HepG2 (cell line): ENCODE data around the gene TMEM187. TPM values are rescaled to one million over a fixed set of nuclear protein-coding genes. Genes with fewer than 3 reads are reported as not detected.

Experiments
- ATAC-seq: fragments of 200-7000 bp; cut with Tn5 transposase; 3 replicates; pipeline ENCODE4 v1.9.1; 2020; ENCODE audit warnings: mild to moderate bottlenecking, moderate library complexity
- BruUV-seq: library from RNA; stranded (reverse); fragments of 400-500 nt; replicated peaks from 2 replicates; lab custom pipeline; 2021; lab: Mats Ljungman, UMichigan
- CTCF ChIA-PET: fragments of 300-600 bp; formaldehyde crosslinking; extraction: SDS; loops from one replicate; lab custom pipeline; 2021; ENCODE audit warnings: low total read pairs, inconsistent platforms, low intra/inter-chr PET ratio; lab: Yijun Ruan, JAX
- POLR2A ChIA-PET: fragments of 350-600 bp; sonication (Branson Sonifier 250); formaldehyde crosslinking; loops from one replicate; lab custom pipeline; 2020; ENCODE audit warnings: antibody characterized with exemption, inconsistent platforms; lab: Yijun Ruan, JAX
- DNase-seq: peaks from one replicate; pipeline ENCODE4 v3.0.0-alpha.2; 2015; ENCODE audit warnings: low spot score
- FAIRE-seq: peaks from 3 replicates; lab custom pipeline; 2011; peaks lifted over from hg19 to GRCh38; lab: Jason Lieb, UNC
- H2AFZ ChIP-seq: one replicate; pipeline ENCODE4 v1.6.1; 2011; ENCODE audit warnings: low read length, inconsistent platforms
- H3K27ac ChIP-seq: fragments of 300-600 bp; 3 replicates; pipeline ENCODE4 v1.8.0; 2011; ENCODE audit warnings: mixed run types, mild to moderate bottlenecking, mixed read lengths, low read length, inconsistent platforms; ENCODE audit not compliant: insufficient read depth; ENCODE audit errors: extremely low read length
- H3K27me3 ChIP-seq, 2 experiments: fragments of 200-600 bp in 1 of 2; 2 replicates in 1 of 2; 3 replicates in 1 of 2; pipeline versions ENCODE4 v1.6.0 to v1.8.0; 2011; ENCODE audit warnings: low read length in 2 of 2, mild to moderate bottlenecking in 2 of 2, moderate library complexity in 2 of 2, inconsistent platforms in 1 of 2; ENCODE audit not compliant: insufficient read depth in 2 of 2, control insufficient read depth in 1 of 2
- H3K36me3 ChIP-seq, 2 experiments: fragments of 200-600 bp in 1 of 2; replicated peaks in 1 of 2; 2 replicates in 1 of 2; 3 replicates in 1 of 2; pipeline versions ENCODE4 v1.5.1 to v1.8.0; 2011; ENCODE audit warnings: low read length in 2 of 2, inconsistent platforms in 1 of 2; ENCODE audit not compliant: insufficient read depth in 2 of 2, control insufficient read depth in 1 of 2
- H3K4me1 ChIP-seq: 2 replicates; pipeline ENCODE4 v1.5.1; 2012; ENCODE audit warnings: low read length, inconsistent platforms; ENCODE audit not compliant: insufficient read depth
- H3K4me2 ChIP-seq: 2 replicates; pipeline ENCODE4 v1.6.0; 2011; ENCODE audit warnings: low read depth, low read length, inconsistent platforms
- H3K4me3 ChIP-seq, 3 experiments: fragments of 200-600 bp in 1 of 3; sonication (generic), shearing (Covaris generic) in 1 of 3; replicated peaks in 1 of 3; 2 replicates each; pipeline ENCODE4 v1.5.1; 2011 to 2016; ENCODE audit warnings: low read length in 3 of 3, inconsistent platforms in 2 of 3, low read depth in 2 of 3, mild to moderate bottlenecking in 2 of 3, control low read depth in 1 of 3, mixed read lengths in 1 of 3; ENCODE audit not compliant: insufficient read depth in 1 of 3
- H3K79me2 ChIP-seq: one replicate; pipeline ENCODE4 v1.6.1; 2011; ENCODE audit warnings: low read length, inconsistent platforms; ENCODE audit not compliant: insufficient read depth
- H3K9ac ChIP-seq: 2 replicates; pipeline ENCODE4 v1.6.0; 2011; ENCODE audit warnings: mild to moderate bottlenecking, low read depth, low read length, inconsistent platforms; ENCODE audit not compliant: insufficient read depth
- H3K9me3 ChIP-seq: 2 replicates; pipeline ENCODE4 v1.5.1; 2012; ENCODE audit warnings: mild to moderate bottlenecking, low read length
- H4K20me1 ChIP-seq: 2 replicates; pipeline ENCODE4 v1.6.0; 2011; ENCODE audit warnings: inconsistent platforms, mild to moderate bottlenecking, low read length, moderate library complexity; ENCODE audit not compliant: insufficient read depth
- AGO2 ChIP-seq: fragments of 200-400 bp; formaldehyde crosslinking; optimal IDR thresholded peaks from 2 replicates; pipeline ENCODE3; 2017; ENCODE audit warnings: mild to moderate bottlenecking, low read depth, low read length, moderate library complexity
- ARHGAP35 ChIP-seq: sonication (generic); formaldehyde crosslinking; IDR thresholded peaks from 2 replicates; pipeline ENCODE4 v1.9.0; 2022; ENCODE audit warnings: mild to moderate bottlenecking, inconsistent platforms, moderate library complexity, missing genetic modification reagents, borderline replicate concordance
- ATF7 ChIP-seq, 2 experiments: fragments of 450-650 bp in 1 of 2; sonication (generic) in 1 of 2; formaldehyde crosslinking in 1 of 2; IDR thresholded peaks; 2 replicates each; pipeline versions ENCODE4 v1.4.0 to v1.6.1; 2016 to 2020; ENCODE audit warnings: antibody characterized with exemption in 1 of 2, mild to moderate bottlenecking in 1 of 2, missing genetic modification reagents in 1 of 2
- FOSL2 ChIP-seq: sonication (generic); formaldehyde crosslinking; IDR thresholded peaks from 2 replicates; pipeline ENCODE4 v1.4.0; 2020; ENCODE audit warnings: missing genetic modification reagents
- IKZF5 ChIP-seq: IDR thresholded peaks from 2 replicates; pipeline ENCODE4 v1.6.1; 2018; ENCODE audit warnings: missing genetic modification reagents, mild to moderate bottlenecking, missing compliant biosample characterization
- MIER2 ChIP-seq: IDR thresholded peaks from 2 replicates; pipeline ENCODE4 v1.6.1; 2016; ENCODE audit warnings: missing biosample characterization, missing genetic modification reagents
- SATB2 ChIP-seq: sonication (generic); formaldehyde crosslinking; IDR thresholded peaks from 2 replicates; pipeline ENCODE4 v1.5.0; 2020; ENCODE audit warnings: missing genetic modification reagents
- SCMH1 ChIP-seq: sonication (generic); formaldehyde crosslinking; IDR thresholded peaks from 2 replicates; pipeline ENCODE4 v1.9.0; 2021; ENCODE audit warnings: missing genetic modification reagents, mild to moderate bottlenecking, borderline replicate concordance
- ZBTB38 ChIP-seq: sonication (generic); formaldehyde crosslinking; IDR thresholded peaks from 2 replicates; pipeline ENCODE4 v1.5.1; 2020; ENCODE audit warnings: mild to moderate bottlenecking, missing genetic modification reagents
- ZFP37 ChIP-seq: sonication (generic); formaldehyde crosslinking; IDR thresholded peaks from 2 replicates; pipeline ENCODE4 v1.4.0; 2020; ENCODE audit warnings: missing genetic modification reagents, borderline replicate concordance
- ZNF225 ChIP-seq: sonication (generic); formaldehyde crosslinking; IDR thresholded peaks from 2 replicates; pipeline ENCODE4 v1.4.0; 2020; ENCODE audit warnings: mild to moderate bottlenecking, missing genetic modification reagents
- ZNF33B ChIP-seq: sonication (generic); formaldehyde crosslinking; IDR thresholded peaks from 2 replicates; pipeline ENCODE4 v1.5.1; 2020; ENCODE audit warnings: mild to moderate bottlenecking, missing genetic modification reagents
- ZNF878 ChIP-seq: sonication (generic); formaldehyde crosslinking; IDR thresholded peaks from 2 replicates; pipeline ENCODE4 v1.8.1; 2023; ENCODE audit warnings: mild to moderate bottlenecking, missing genetic modification reagents, moderate library complexity
- WGBS: methylation state at CpG from one replicate; pipeline ENCODE4 v1.1.6; 2017; ENCODE audit warnings: low lambda C conversion rate; 5-methylcytosine and 5-hydroxymethylcytosine counted together
- in situ Hi-C: cut with HindIII; loops from 2 replicates; pipeline ENCODE4 v1.10.0; 2017; ENCODE audit warnings: low pct_unique_long_range_greater_than_20kb; ENCODE audit not compliant: extremely low pct_ligation_motif_present
- intact Hi-C: fragments of 100-400 bp; cut with micrococcal nuclease; formaldehyde crosslinking; loops from one replicate; pipeline ENCODE4 v1.10.0; 2022; ENCODE audit not compliant: unreplicated experiment
- polyA plus RNA-seq, 8 experiments: library from polyadenylated mRNA; depleted of rRNA in 3 of 8; stranded (reverse) in 7 of 8; unstranded in 1 of 8; fragments of >200 nt; fragmentation: Illumina TruSeq in 4 of 8; extraction: Trizol in 4 of 8; gene quantifications; 2 replicates each; pipeline versions ENCODE4 v1.2.1 to v1.2.3, GENCODE V29; 2011 to 2016; ENCODE audit warnings: low read depth in 4 of 8, missing spikeins in 1 of 8, mixed read lengths in 1 of 8; ENCODE audit not compliant: insufficient read depth in 1 of 8
- total RNA-seq, 5 experiments: library from RNA; depleted of rRNA; stranded (reverse); fragments of >200 nt; fragmentation: Illumina TruSeq; extraction: Trizol; gene quantifications; 2 replicates each; pipeline ENCODE4 v1.2.3, GENCODE V29; 2016; ENCODE audit warnings: low read depth in 1 of 5
- TF ChIP-seq, protein P1 (sequence below): sonication (generic); formaldehyde crosslinking; IDR thresholded peaks from 2 replicates; pipeline ENCODE4 v1.4.0; 2020; ENCODE audit warnings: mild to moderate bottlenecking, missing genetic modification reagents

Gene TMEM187
- total and polyA plus RNA-seq, 2 of the 13 experiments (the other 11 are each of a cell fraction or from before 2014, with no cell fraction given), result 2.2 to 6.2 TPM

DNA sequence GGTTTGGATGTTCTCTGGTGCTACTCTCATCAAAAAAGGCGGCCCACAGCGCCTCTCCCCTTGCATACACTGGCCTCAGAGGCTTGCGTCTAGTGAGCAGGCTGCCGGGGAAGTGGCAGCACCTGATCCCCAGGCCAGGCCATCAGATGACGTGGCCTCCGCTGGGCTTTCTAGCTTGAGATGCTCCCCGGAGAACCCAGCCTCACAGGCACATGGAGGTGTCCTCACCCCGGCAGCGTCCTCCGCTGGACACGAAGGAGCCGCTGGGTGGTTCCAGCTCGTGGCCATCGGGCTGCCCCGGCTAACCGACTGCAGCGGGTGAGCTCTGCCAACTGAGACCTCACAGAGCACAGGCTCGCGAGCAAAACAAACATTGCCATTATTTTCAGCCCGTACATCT, 34.4 kb downstream of the TMEM187 start:
- no peaks in the 10 kb centered on the region for H3K9me3 ChIP-seq
- no peak for TF ChIP-seq ZFP37 (CRISPR knock-in tag)
- peak; percentile 42 for TF ChIP-seq AGO2
- FAIRE-seq, result no peak
- intact Hi-C loops (no loop called here), in situ Hi-C loops (no loop called here)
- no peak overlapping the region for H3K4me3 ChIP-seq
- ChIA-PET POLR2A (interaction anchor here (1.3 kb wide), 1 partner anchor 59 kb away, joined by 3 read pairs; no protein-coding TSS in a partner anchor), CTCF (no interaction called here)
- no peak overlapping the region for H3K9ac ChIP-seq
- no peaks in the 10 kb centered on the region for H3K36me3 ChIP-seq
- ATAC-seq, result no peak
- peaks cover 22% of the 10 kb centered on the region for H3K4me1 ChIP-seq
- no TSS peak for BruUV-seq
- H3K79me2 ChIP-seq, result no peaks in the 10 kb centered on the region
- DNase-seq, result no peak
- H3K27ac ChIP-seq, result no peak overlapping the region
- no peaks in the 10 kb centered on the region for H4K20me1 ChIP-seq
- WGBS, result 100% methylated on average over 2 of the region's 20 CpGs
- no peak overlapping the region for H2AFZ ChIP-seq
- no peaks in the 10 kb centered on the region for H3K27me3 ChIP-seq
- H3K4me2 ChIP-seq, result no peak overlapping the region

GRCh38 chrX:154008521-154008920, 36.0 kb downstream of the TMEM187 start:
- BruUV-seq, result no TSS peak
- H3K36me3 ChIP-seq, result no peaks in the 10 kb centered on the region
- ChIA-PET CTCF (no interaction called here), POLR2A (no interaction called here)
- no peak overlapping the region for H2AFZ ChIP-seq
- TF ChIP-seq ATF7 (IDR thresholded peaks at IDR 0.05) (no peak), ATF7 (CRISPR knock-in tag; IDR thresholded peaks at IDR 0.05) (no peak), ZNF33B (CRISPR knock-in tag) (no peak), ZNF225 (CRISPR knock-in tag) (no peak), SCMH1 (no peak), IKZF5 (CRISPR knock-in tag) (no peak), ZNF878 (CRISPR knock-in tag) (no peak), SATB2 (no peak), ZBTB38 (CRISPR knock-in tag) (no peak), ARHGAP35 (CRISPR knock-in tag) (no peak), FOSL2 (CRISPR knock-in tag) (no peak), MIER2 (CRISPR knock-in tag) (no peak)
- TF ChIP-seq, protein P1, sequence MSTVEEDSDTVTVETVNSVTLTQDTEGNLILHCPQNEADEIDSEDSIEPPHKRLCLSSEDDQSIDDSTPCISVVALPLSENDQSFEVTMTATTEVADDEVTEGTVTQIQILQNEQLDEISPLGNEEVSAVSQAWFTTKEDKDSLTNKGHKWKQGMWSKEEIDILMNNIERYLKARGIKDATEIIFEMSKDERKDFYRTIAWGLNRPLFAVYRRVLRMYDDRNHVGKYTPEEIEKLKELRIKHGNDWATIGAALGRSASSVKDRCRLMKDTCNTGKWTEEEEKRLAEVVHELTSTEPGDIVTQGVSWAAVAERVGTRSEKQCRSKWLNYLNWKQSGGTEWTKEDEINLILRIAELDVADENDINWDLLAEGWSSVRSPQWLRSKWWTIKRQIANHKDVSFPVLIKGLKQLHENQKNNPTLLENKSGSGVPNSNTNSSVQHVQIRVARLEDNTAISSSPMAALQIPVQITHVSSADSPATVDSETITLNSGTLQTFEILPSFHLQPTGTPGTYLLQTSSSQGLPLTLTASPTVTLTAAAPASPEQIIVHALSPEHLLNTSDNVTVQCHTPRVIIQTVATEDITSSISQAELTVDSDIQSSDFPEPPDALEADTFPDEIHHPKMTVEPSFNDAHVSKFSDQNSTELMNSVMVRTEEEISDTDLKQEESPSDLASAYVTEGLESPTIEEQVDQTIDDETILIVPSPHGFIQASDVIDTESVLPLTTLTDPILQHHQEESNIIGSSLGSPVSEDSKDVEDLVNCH (CRISPR knock-in tag), result no peak
- H3K27me3 ChIP-seq, result no peaks in the 10 kb centered on the region
- no peaks in the 10 kb centered on the region for H4K20me1 ChIP-seq
- intact Hi-C loops (no loop called here), in situ Hi-C loops (no loop called here)
- no peaks in the 10 kb centered on the region for H3K79me2 ChIP-seq
- H3K9ac ChIP-seq, result no peak overlapping the region
- H3K27ac ChIP-seq, result no peak overlapping the region
- no peaks in the 10 kb centered on the region for H3K9me3 ChIP-seq
- H3K4me2 ChIP-seq, result no peak overlapping the region
- DNase-seq (no peak), ATAC-seq (no peak), FAIRE-seq (no peak)
- H3K4me3 ChIP-seq, result no peak overlapping the region
- H3K4me1 ChIP-seq, result peaks cover 37% of the 10 kb centered on the region
- WGBS, result 73% methylated on average over 4 of the region's 4 CpGs
